Stimulated activated CD8-positive, alpha-beta memory T cell treated with anti-CD3 and anti-CD28 coated beads, Interleukin-7, amount 100 ng/mL, for 24 hours (primary cell): ENCODE results near the gene GHR.
"Not testable (repeated sequence)": the region's sequence is repeated elsewhere in the genome, so short reads cannot be mapped to it uniquely, and the experiment has no call there.

Source experiments
- DNase-seq: peaks from one replicate; pipeline ENCODE4 v3.0.0-alpha.2; 2020; ENCODE audit warnings: low read depth

The GHR gene

DNA sequence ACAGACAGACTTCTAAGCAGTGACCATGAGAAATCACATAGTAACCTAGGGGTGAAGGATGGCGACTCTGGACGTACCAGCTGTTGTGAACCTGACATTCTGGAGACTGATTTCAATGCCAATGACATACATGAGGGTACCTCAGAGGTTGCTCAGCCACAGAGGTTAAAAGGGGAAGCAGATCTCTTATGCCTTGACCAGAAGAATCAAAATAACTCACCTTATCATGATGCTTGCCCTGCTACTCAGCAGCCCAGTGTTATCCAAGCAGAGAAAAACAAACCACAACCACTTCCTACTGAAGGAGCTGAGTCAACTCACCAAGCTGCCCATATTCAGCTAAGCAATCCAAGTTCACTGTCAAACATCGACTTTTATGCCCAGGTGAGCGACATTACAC lies 295.4 kb downstream of the GHR start:
- DNase-seq = no peak

DNA sequence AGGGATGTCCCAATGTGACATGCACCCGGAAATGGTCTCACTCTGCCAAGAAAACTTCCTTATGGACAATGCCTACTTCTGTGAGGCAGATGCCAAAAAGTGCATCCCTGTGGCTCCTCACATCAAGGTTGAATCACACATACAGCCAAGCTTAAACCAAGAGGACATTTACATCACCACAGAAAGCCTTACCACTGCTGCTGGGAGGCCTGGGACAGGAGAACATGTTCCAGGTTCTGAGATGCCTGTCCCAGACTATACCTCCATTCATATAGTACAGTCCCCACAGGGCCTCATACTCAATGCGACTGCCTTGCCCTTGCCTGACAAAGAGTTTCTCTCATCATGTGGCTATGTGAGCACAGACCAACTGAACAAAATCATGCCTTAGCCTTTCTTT lies 295.8 kb downstream of the GHR start:
- DNase-seq = no peak

DNA sequence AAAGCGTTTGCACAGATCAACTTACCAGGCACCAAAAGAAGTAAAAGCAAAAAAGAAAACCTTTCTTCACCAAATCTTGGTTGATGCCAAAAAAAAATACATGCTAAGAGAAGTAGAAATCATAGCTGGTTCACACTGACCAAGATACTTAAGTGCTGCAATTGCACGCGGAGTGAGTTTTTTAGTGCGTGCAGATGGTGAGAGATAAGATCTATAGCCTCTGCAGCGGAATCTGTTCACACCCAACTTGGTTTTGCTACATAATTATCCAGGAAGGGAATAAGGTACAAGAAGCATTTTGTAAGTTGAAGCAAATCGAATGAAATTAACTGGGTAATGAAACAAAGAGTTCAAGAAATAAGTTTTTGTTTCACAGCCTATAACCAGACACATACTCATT lies 297.0 kb downstream of the GHR start:
- DNase-seq = no peak

DNA sequence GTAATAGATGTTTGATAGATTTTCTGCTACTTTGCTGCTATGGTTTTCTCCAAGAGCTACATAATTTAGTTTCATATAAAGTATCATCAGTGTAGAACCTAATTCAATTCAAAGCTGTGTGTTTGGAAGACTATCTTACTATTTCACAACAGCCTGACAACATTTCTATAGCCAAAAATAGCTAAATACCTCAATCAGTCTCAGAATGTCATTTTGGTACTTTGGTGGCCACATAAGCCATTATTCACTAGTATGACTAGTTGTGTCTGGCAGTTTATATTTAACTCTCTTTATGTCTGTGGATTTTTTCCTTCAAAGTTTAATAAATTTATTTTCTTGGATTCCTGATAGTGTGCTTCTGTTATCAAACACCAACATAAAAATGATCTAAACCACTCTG lies 298.2 kb downstream of the GHR start:
- no peak for DNase-seq

DNA sequence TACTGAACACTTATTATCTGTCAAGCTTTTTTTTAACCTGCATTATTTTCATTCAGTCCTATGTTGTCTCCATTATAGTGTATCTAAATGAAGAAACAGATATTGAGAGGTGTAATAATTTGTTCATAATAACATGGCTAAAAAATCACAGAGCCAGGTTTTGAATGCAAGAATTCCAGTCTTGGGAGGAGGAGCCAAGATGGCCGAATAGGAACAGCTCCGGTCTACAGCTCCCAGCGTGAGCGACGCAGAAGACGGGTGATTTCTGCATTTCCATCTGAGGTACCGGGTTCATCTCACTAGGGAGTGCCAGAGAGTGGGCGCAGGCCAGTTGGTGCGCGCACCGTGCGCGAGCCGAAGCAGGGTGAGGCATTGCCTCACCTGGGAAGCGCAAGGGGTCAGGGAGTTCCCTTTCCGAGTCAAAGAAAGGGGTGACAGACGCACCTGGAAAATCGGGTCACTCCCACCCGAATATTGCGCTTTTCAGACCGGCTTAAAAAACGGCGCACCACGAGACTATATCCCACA lies 311.4 kb downstream of the GHR start:
- DNase-seq = not testable (repeated sequence)

GRCh38 chr5:42740920-42741319 lies 317.7 kb downstream of the GHR start:
- no peak for DNase-seq

GRCh38 chr5:42745426-42745825 lies 322.2 kb downstream of the GHR start:
- DNase-seq = no peak

GRCh38 chr5:42745856-42746255 lies 322.6 kb downstream of the GHR start:
- no peak for DNase-seq

- no peak for DNase-seq
These were observed 325.8 kb downstream of the GHR start for GRCh38 chr5:42749020-42749419.

DNA sequence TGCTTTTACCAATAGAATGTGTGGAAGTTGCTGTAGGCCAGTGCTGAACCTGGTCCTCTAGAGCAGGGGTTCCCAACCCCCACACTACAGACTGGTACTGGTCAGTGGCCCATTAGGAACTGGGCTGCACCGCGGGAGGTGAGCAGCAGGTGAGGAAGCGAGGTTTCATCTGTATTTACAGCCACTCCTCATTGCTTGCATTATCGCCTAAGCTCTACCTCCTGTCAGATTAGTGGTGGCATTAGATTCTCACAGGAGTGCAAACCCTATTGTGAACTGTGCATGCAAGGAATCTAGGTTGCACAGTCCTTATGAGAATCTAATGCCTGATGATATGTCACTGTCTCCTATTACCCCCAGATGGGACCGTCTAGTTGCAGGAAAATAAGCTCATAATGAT lies 327.3 kb downstream of the GHR start:
- no peak for DNase-seq

GRCh38 chr5:42751044-42751443 lies 327.8 kb downstream of the GHR start:
- no peak for DNase-seq

- no peak for DNase-seq
These were observed 329.9 kb downstream of the GHR start for GRCh38 chr5:42753099-42753498.

- DNase-seq = peak; percentile 15
These were observed 333.7 kb downstream of the GHR start, which contains the start of gene CCDC152 for GRCh38 chr5:42756606-42757601. TSS of gene CCDC152 (plus strand) at chr5:42756818. CDS start at chr5:42759122, 2,304 bp downstream.

DNA sequence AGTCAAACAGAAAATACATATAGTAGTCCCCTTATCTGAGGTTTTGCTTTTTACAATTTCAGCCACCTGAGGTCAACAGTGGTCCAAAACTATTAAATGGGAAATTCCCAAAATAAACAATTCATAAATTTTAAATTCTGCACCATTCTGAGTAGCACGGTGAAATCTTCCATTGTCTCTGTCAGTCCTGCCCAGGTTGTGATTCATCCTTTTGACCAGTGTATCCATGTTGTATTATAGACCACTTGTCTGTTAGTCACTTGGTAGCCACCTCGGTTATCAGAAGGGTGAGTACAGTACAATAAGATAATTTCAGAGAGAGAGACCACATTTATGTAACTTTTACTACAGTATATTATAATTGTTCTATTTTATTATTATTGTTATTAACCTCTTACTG lies 336.2 kb downstream of the GHR start:
- DNase-seq = no peak

- no peak for DNase-seq
These were observed 337.2 kb downstream of the GHR start for GRCh38 chr5:42760426-42760825.

DNA sequence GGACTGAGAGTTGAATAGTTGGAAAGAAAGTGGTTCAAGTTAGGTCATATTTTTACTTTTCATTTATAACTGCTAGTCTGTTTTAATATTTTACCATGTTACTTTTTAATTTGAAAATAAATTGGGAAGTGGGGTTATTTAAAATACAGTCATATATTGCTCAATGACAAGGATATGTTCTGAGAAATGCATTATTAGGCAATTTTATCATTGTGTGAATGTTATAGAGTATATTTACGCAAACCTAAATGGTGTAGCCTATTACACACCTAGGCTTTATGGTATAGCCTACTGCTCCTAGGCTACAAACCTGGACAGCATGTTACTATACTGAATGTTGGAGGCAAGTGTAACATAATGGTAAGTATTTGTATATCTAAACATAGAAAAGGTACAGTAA lies 338.6 kb downstream of the GHR start:
- no peak for DNase-seq

GRCh38 chr5:42767491-42768105 lies 344.4 kb downstream of the GHR start:
- no peak for DNase-seq

GRCh38 chr5:42768106-42768504 lies 344.9 kb downstream of the GHR start:
- DNase-seq = no peak

GRCh38 chr5:42770003-42770402 lies 346.8 kb downstream of the GHR start:
- no peak for DNase-seq
